ENCODE data around the gene GDE1.

GDE1 gene

GRCh38 chr16:19522760-19523159 is 862 bp upstream of the GDE1 start:
- peak overlapping the region in 1 of 2 experiments; percentile 71 for H3K4me3 ChIP-seq (ENCODE audit: low read depth in 1 of 2, low read length in 1 of 2)
- peaks cover 53 to 59% of the 10 kb centered on the region in 2 experiments for H3K4me1 ChIP-seq (ENCODE audit: control insufficient read depth in 1 of 2, insufficient read depth in 1 of 2, low read depth in 1 of 2, low read length in 1 of 2)
- no peak for TF ChIP-seq CTCF (IDR thresholded peaks at IDR 0.05)
- H3K27me3 ChIP-seq: no peaks in the 10 kb centered on the region
- H3K9me3 ChIP-seq: no peaks in the 10 kb centered on the region
- H3K27ac ChIP-seq: peak overlapping the region; percentile 91
- peaks cover 4% of the 10 kb centered on the region for H3K36me3 ChIP-seq

GRCh38 chr16:19522397-19522732 is 467 bp upstream of the GDE1 start:
- peaks cover 4% of the 10 kb centered on the region for H3K36me3 ChIP-seq
- no peak for TF ChIP-seq CTCF (IDR thresholded peaks at IDR 0.05)
- peaks cover 53 to 59% of the 10 kb centered on the region in 2 experiments for H3K4me1 ChIP-seq (ENCODE audit: control insufficient read depth in 1 of 2, insufficient read depth in 1 of 2, low read depth in 1 of 2, low read length in 1 of 2)
- H3K9me3 ChIP-seq: no peaks in the 10 kb centered on the region
- peak overlapping the region; percentile 85 to 98 for H3K4me3 ChIP-seq (ENCODE audit: low read depth in 1 of 2, low read length in 1 of 2)
- H3K27me3 ChIP-seq: no peaks in the 10 kb centered on the region
- peak overlapping the region; percentile 91 for H3K27ac ChIP-seq

- no peaks in the 10 kb centered on the region for H3K9me3 ChIP-seq
Measured at GRCh38 chr16:19520861-19521331, 1.0 kb downstream of the GDE1 start.

GRCh38 chr16:19518388-19518787 is 3.5 kb downstream of the GDE1 start:
- no peak overlapping the region for H3K27ac ChIP-seq
- H3K27me3 ChIP-seq: no peaks in the 10 kb centered on the region
- H3K4me3 ChIP-seq (ENCODE audit: low read depth in 1 of 2, low read length in 1 of 2): no peak overlapping the region
- H3K9me3 ChIP-seq: no peaks in the 10 kb centered on the region
- no peak for TF ChIP-seq CTCF (IDR thresholded peaks at IDR 0.05)
- peaks cover 25% of the 10 kb centered on the region for H3K36me3 ChIP-seq
- H3K4me1 ChIP-seq (ENCODE audit: control insufficient read depth in 1 of 2, insufficient read depth in 1 of 2, low read depth in 1 of 2, low read length in 1 of 2): peaks cover 51 to 57% of the 10 kb centered on the region in 2 experiments

More at GRCh38 chr16:19520861-19521331, 1.0 kb downstream of the GDE1 start:
- peak overlapping the region; percentile 91 for H3K27ac ChIP-seq
- H3K4me1 ChIP-seq (ENCODE audit: control insufficient read depth in 1 of 2, insufficient read depth in 1 of 2, low read depth in 1 of 2, low read length in 1 of 2): peaks cover 53 to 59% of the 10 kb centered on the region in 2 experiments
- no peaks in the 10 kb centered on the region for H3K27me3 ChIP-seq
- H3K36me3 ChIP-seq: peaks cover 17% of the 10 kb centered on the region
- peak overlapping the region; percentile 85 to 98 for H3K4me3 ChIP-seq (ENCODE audit: low read depth in 1 of 2, low read length in 1 of 2)
- no peak for TF ChIP-seq CTCF (IDR thresholded peaks at IDR 0.05)

GRCh38 chr16:19517424-19518089 is 4.3 kb downstream of the GDE1 start:
- Histone ChIP-seq H3K4me1 (ENCODE audit: control insufficient read depth in 1 of 2, insufficient read depth in 1 of 2, low read depth in 1 of 2, low read length in 1 of 2) (peaks cover 50 to 59% of the 10 kb centered on the region in 2 experiments), H3K27ac (peak overlapping the region; percentile 2), H3K27me3 (no peaks in the 10 kb centered on the region), H3K36me3 (peaks cover 25% of the 10 kb centered on the region), H3K9me3 (no peaks in the 10 kb centered on the region), H3K4me3 (ENCODE audit: low read depth in 1 of 2, low read length in 1 of 2) (no peak overlapping the region)
- no peak for TF ChIP-seq CTCF (IDR thresholded peaks at IDR 0.05)
